Neural cell (in vitro differentiated cells): ENCODE results near the gene FGD6.

Source experiments
- EP300 ChIP-seq: fragments of 450-650 bp; conservative IDR thresholded peaks from 2 replicates; pipeline ENCODE4 v1.6.1; 2014; ENCODE audit warnings: antibody characterized with exemption, mild to moderate bottlenecking, moderate library complexity; ENCODE audit not compliant: poor library complexity, severe bottlenecking
- EZH2 ChIP-seq: fragments of 200-600, 300-800 bp; shearing (Covaris generic), sonication (generic); IDR thresholded peaks from 2 replicates; pipeline ENCODE4 v1.6.1; 2014; ENCODE audit warnings: antibody characterized with exemption, low read length, borderline replicate concordance, mild to moderate bottlenecking; ENCODE audit not compliant: insufficient read depth, poor library complexity, severe bottlenecking
- MXI1 ChIP-seq: fragments of 450-650 bp; conservative IDR thresholded peaks from 2 replicates; pipeline ENCODE4 v1.6.1; 2014; ENCODE audit warnings: antibody characterized with exemption, mild to moderate bottlenecking; ENCODE audit not compliant: poor library complexity, severe bottlenecking
- POLR2AphosphoS5 ChIP-seq: IDR thresholded peaks from 2 replicates; pipeline ENCODE4 v1.6.1; 2012
- RAD21 ChIP-seq: fragments of 450-650 bp; conservative IDR thresholded peaks from 2 replicates; pipeline ENCODE4 v1.6.1; 2014; ENCODE audit warnings: antibody characterized with exemption, mild to moderate bottlenecking, moderate library complexity
- REST ChIP-seq: IDR thresholded peaks from 2 replicates; pipeline ENCODE4 v1.6.1; 2012; ENCODE audit warnings: borderline replicate concordance
- SMC3 ChIP-seq: fragments of 450-650 bp; conservative IDR thresholded peaks from 2 replicates; pipeline ENCODE4 v1.6.1; 2014; ENCODE audit warnings: antibody characterized with exemption, mild to moderate bottlenecking, moderate library complexity; ENCODE audit not compliant: poor library complexity
- TAF1 ChIP-seq: IDR thresholded peaks from 2 replicates; pipeline ENCODE4 v1.6.1; 2012; ENCODE audit warnings: low read depth
- TF ChIP-seq, protein P1 (sequence below): fragments of 450-650 bp; IDR thresholded peaks from 2 replicates; pipeline ENCODE4 v1.5.1; 2014; ENCODE audit warnings: antibody characterized with exemption, mild to moderate bottlenecking, moderate library complexity; ENCODE audit not compliant: poor library complexity, severe bottlenecking

GRCh38 chr12:95265765-95266164, 48.5 kb upstream of the FGD6 start:
- TF ChIP-seq REST (no peak), EP300 (no peak), TAF1 (no peak), SMC3 (no peak), RAD21 (no peak), MXI1 (no peak), EZH2 (no peak), POLR2AphosphoS5 (no peak)
- TF ChIP-seq, protein P1, sequence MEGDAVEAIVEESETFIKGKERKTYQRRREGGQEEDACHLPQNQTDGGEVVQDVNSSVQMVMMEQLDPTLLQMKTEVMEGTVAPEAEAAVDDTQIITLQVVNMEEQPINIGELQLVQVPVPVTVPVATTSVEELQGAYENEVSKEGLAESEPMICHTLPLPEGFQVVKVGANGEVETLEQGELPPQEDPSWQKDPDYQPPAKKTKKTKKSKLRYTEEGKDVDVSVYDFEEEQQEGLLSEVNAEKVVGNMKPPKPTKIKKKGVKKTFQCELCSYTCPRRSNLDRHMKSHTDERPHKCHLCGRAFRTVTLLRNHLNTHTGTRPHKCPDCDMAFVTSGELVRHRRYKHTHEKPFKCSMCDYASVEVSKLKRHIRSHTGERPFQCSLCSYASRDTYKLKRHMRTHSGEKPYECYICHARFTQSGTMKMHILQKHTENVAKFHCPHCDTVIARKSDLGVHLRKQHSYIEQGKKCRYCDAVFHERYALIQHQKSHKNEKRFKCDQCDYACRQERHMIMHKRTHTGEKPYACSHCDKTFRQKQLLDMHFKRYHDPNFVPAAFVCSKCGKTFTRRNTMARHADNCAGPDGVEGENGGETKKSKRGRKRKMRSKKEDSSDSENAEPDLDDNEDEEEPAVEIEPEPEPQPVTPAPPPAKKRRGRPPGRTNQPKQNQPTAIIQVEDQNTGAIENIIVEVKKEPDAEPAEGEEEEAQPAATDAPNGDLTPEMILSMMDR: no peak
